ENCODE data around the gene CCNY. TPM values are rescaled to one million over a fixed set of nuclear protein-coding genes. Genes with fewer than 3 reads are reported as not detected.

The CCNY gene
- total RNA-seq, 3 donors from 2014 or later = 28.7 to 41.0 (median 36.1) TPM

GRCh38 chr10:35390161-35390840 is 54.0 kb downstream of the CCNY start:
- intact Hi-C loops (cut with DNase I; ENCODE audit: low total_unique reads) = no loop called here
- no peaks in the 10 kb centered on the region for H3K36me3 ChIP-seq
- H3K9me3 ChIP-seq = peaks cover 12 to 13% of the 10 kb centered on the region in 2 donors
- H3K27ac ChIP-seq = no peak overlapping the region
- no peaks in the 10 kb centered on the region for H3K27me3 ChIP-seq
- TF ChIP-seq CTCF (IDR thresholded peaks at IDR 0.05) = no peak
- no peak for TF ChIP-seq POLR2A (IDR thresholded peaks at IDR 0.05)
- no peak for TF ChIP-seq POLR2AphosphoS5 (IDR thresholded peaks at IDR 0.05)
- DNase-seq (ENCODE audit: low spot score in 2 of 2) = no peak
- H3K4me1 ChIP-seq = peaks cover 0 to 4% of the 10 kb centered on the region in 2 donors
- H3K4me3 ChIP-seq = no peak overlapping the region

GRCh38 chr10:35390843-35391152 is 54.5 kb downstream of the CCNY start:
- no peak for TF ChIP-seq POLR2A (IDR thresholded peaks at IDR 0.05)
- no peak for TF ChIP-seq CTCF (IDR thresholded peaks at IDR 0.05)
- TF ChIP-seq POLR2AphosphoS5 (IDR thresholded peaks at IDR 0.05) = no peak
- DNase-seq (ENCODE audit: low spot score in 2 of 2) = no peak
- no peaks in the 10 kb centered on the region for H3K27me3 ChIP-seq
- no peak overlapping the region for H3K4me3 ChIP-seq
- peaks cover 0 to 4% of the 10 kb centered on the region in 2 donors for H3K4me1 ChIP-seq
- H3K9me3 ChIP-seq = peaks cover 12 to 13% of the 10 kb centered on the region in 2 donors
- no peak overlapping the region for H3K27ac ChIP-seq
- no peaks in the 10 kb centered on the region for H3K36me3 ChIP-seq
- intact Hi-C loops (cut with DNase I; ENCODE audit: low total_unique reads) = no loop called here

- no peak overlapping the region for H3K4me3 ChIP-seq
- H3K4me1 ChIP-seq = peaks cover 0 to 4% of the 10 kb centered on the region in 2 donors
- intact Hi-C loops (cut with DNase I; ENCODE audit: low total_unique reads) = no loop called here
- TF ChIP-seq POLR2AphosphoS5 (IDR thresholded peaks at IDR 0.05) = no peak
- TF ChIP-seq POLR2A (IDR thresholded peaks at IDR 0.05) = no peak
- TF ChIP-seq CTCF (IDR thresholded peaks at IDR 0.05) = no peak
- no peak for DNase-seq (ENCODE audit: low spot score in 2 of 2)
- H3K36me3 ChIP-seq = no peaks in the 10 kb centered on the region
- no peaks in the 10 kb centered on the region for H3K27me3 ChIP-seq
- H3K9me3 ChIP-seq = peaks cover 12 to 13% of the 10 kb centered on the region in 2 donors
- H3K27ac ChIP-seq = no peak overlapping the region
Observed at GRCh38 chr10:35391153-35391953, 55.0 kb downstream of the CCNY start.

GRCh38 chr10:35391954-35392262 is 55.6 kb downstream of the CCNY start:
- Histone ChIP-seq H3K9me3 (peaks cover 12 to 13% of the 10 kb centered on the region in 2 donors), H3K4me1 (no peaks in the 10 kb centered on the region)

More at GRCh38 chr10:35391954-35392262, 55.6 kb downstream of the CCNY start:
- no peak for DNase-seq (ENCODE audit: low spot score in 2 of 2)
- intact Hi-C loops (cut with DNase I; ENCODE audit: low total_unique reads) = no loop called here
- TF ChIP-seq CTCF (IDR thresholded peaks at IDR 0.05) (no peak), POLR2A (IDR thresholded peaks at IDR 0.05) (no peak), POLR2AphosphoS5 (IDR thresholded peaks at IDR 0.05) (no peak)
- H3K4me3 ChIP-seq = no peak overlapping the region
- no peaks in the 10 kb centered on the region for H3K27me3 ChIP-seq
- no peak overlapping the region for H3K27ac ChIP-seq
- H3K36me3 ChIP-seq = no peaks in the 10 kb centered on the region
